ENCODE data around the gene AOC2. TPM values are rescaled to one million over a fixed set of nuclear protein-coding genes. Genes with fewer than 3 reads are reported as not detected.

The AOC2 gene
- total and polyA plus RNA-seq, 2 of the 13 experiments (the other 11 are each of a cell fraction or from before 2014, with no cell fraction given), result 1.2 to 3.3 TPM

- DNase-seq (ENCODE audit: low spot score) (peak; percentile 39), FAIRE-seq (peak; percentile 59), ATAC-seq (peak; percentile 74)
- 11% methylated on average over 13 of the region's 15 CpGs for WGBS (ENCODE audit: low lambda C conversion rate)
- no peaks in the 10 kb centered on the region for H4K20me1 ChIP-seq (ENCODE audit: insufficient read depth, low read length)
- in situ Hi-C loops (cut with HindIII; ENCODE audit: extremely low pct_ligation_motif_present, low pct_unique_long_range_greater_than_20kb) (no loop called here), intact Hi-C loops (cut with micrococcal nuclease; ENCODE audit: unreplicated experiment) (loop anchor here (2.0 kb wide), 1 partner anchor 13 kb away; no protein-coding TSS in a partner anchor)
- H3K4me2 ChIP-seq (ENCODE audit: low read depth, low read length), result peak overlapping the region; percentile 80
- no peaks in the 10 kb centered on the region for H3K27me3 ChIP-seq (ENCODE audit: control insufficient read depth in 1 of 2, insufficient read depth in 2 of 2, low read length in 2 of 2)
- H3K9me3 ChIP-seq (ENCODE audit: low read length), result no peaks in the 10 kb centered on the region
- peaks cover 76% of the 10 kb centered on the region for H3K4me1 ChIP-seq (ENCODE audit: insufficient read depth, low read length)
- no peak overlapping the region for H2AFZ ChIP-seq (ENCODE audit: low read length)
- peak overlapping the region; percentile 32 for H3K9ac ChIP-seq (ENCODE audit: insufficient read depth, low read depth, low read length)
- ChIA-PET POLR2A (interaction anchor here (1.1 to 4.1 kb wide), 10 partner anchors 9 to 144 kb away, joined by 3 to 36 read pairs (median 8); partner anchors contain the start of genes AOC2, PSME3, RPL27 and VPS25), CTCF (ENCODE audit: low intra/inter-chr PET ratio, low total read pairs) (no interaction called here)
- peak overlapping the region; percentile 52 to 71 (median 53); a peak in 5 of 6 replicates for H3K4me3 ChIP-seq (replicated peaks in 1 of 3; ENCODE audit: insufficient read depth in 1 of 3, low read depth in 2 of 3, low read length in 3 of 3)
- BruUV-seq (replicated peaks), result TSS peak; percentile 49
- peaks cover 10% of the 10 kb centered on the region for H3K79me2 ChIP-seq (ENCODE audit: insufficient read depth, low read length)
- H3K36me3 ChIP-seq (replicated peaks in 1 of 2; ENCODE audit: control insufficient read depth in 1 of 2, insufficient read depth in 2 of 2, low read length in 2 of 2), result no peaks in the 10 kb centered on the region; a peak in 1 of 5 replicates
- peak overlapping the region; percentile 77 for H3K27ac ChIP-seq (ENCODE audit: extremely low read length, insufficient read depth, low read length)
- TF ChIP-seq STAG1 (CRISPR knock-in tag; IDR thresholded peaks at IDR 0.05) (peak; percentile 10; the same call in 1 of the 2 replicates), PBX2 (CRISPR knock-in tag; IDR thresholded peaks at IDR 0.05) (no peak), ZNF263 (CRISPR knock-in tag; IDR thresholded peaks at IDR 0.05) (peak; percentile 71), SP4 (CRISPR knock-in tag; IDR thresholded peaks at IDR 0.05) (0 out of 2 replicates have a peak, but pooled peaks have one; percentile 12), ATF1 (CRISPR knock-in tag; IDR thresholded peaks at IDR 0.05) (0 out of 2 replicates have a peak, but pooled peaks have one; percentile 32), ZNF761 (CRISPR knock-in tag; conservative IDR thresholded peaks at IDR 0.05) (peak; percentile 39; the same call in 1 of the 2 replicates), KDM4B (CRISPR knock-in tag; IDR thresholded peaks at IDR 0.05) (0 out of 2 replicates have a peak, but pooled peaks have one; percentile 49), NCOA2 (CRISPR knock-in tag; IDR thresholded peaks at IDR 0.05) (peak; percentile 30; the same call in 1 of the 2 replicates), SOX5 (CRISPR knock-in tag; IDR thresholded peaks at IDR 0.05; ENCODE audit: borderline replicate concordance) (no peak), SIX1 (CRISPR knock-in tag; IDR thresholded peaks at IDR 0.05; ENCODE audit: borderline replicate concordance) (no peak), ISX (CRISPR knock-in tag; conservative IDR thresholded peaks at IDR 0.05) (no peak), MYNN (CRISPR knock-in tag; IDR thresholded peaks at IDR 0.05; ENCODE audit: low read depth) (no peak), DMAP1 (CRISPR knock-in tag; IDR thresholded peaks at IDR 0.05) (peak; percentile 45; the same call in 1 of the 2 replicates), PCBP2 (optimal IDR thresholded peaks at IDR 0.05; ENCODE audit: low read depth, low read length, poor library complexity, severe bottlenecking) (no peak), ZNF17 (CRISPR knock-in tag; IDR thresholded peaks at IDR 0.05) (no peak), ZNF260 (CRISPR knock-in tag; IDR thresholded peaks at IDR 0.05; ENCODE audit: borderline replicate concordance, low read depth) (no peak), ATF7-NPFF (CRISPR knock-in tag; IDR thresholded peaks at IDR 0.05; ENCODE audit: low read depth) (no peak), ZNF234 (CRISPR knock-in tag; conservative IDR thresholded peaks at IDR 0.05) (no peak), ISL2 (CRISPR knock-in tag; IDR thresholded peaks at IDR 0.05) (peak; percentile 36), ZNF879 (CRISPR knock-in tag; IDR thresholded peaks at IDR 0.05) (no peak), SALL2 (CRISPR knock-in tag; IDR thresholded peaks at IDR 0.05) (no peak), SALL1 (CRISPR knock-in tag; IDR thresholded peaks at IDR 0.05) (peak; percentile 87), ZNF564 (CRISPR knock-in tag; IDR thresholded peaks at IDR 0.05) (no peak), CEBPG (CRISPR knock-in tag; IDR thresholded peaks at IDR 0.05) (no peak), SOX6 (IDR thresholded peaks at IDR 0.05) (no peak), SOX6 (CRISPR knock-in tag; IDR thresholded peaks at IDR 0.05) (peak; percentile 82)
These were observed 9.8 kb downstream of the AOC2 start for GRCh38 chr17:42853968-42854790.

Data from HepG2 (cell line).